OCI-LY3 (cell line): Measurements from ENCODE around the gene RPP40.

Source experiments
- H2AFZ ChIP-seq: fragments of 200-600, 300-600 bp; shearing (Covaris generic); 2 replicates; pipeline ENCODE4 v1.6.0; 2014; ENCODE audit warnings: antibody characterized with exemption, low read depth, low read length
- H3K27ac ChIP-seq: fragments of 200-600, 300-600 bp; sonication (generic); 2 replicates; pipeline ENCODE4 v1.5.1; 2014; ENCODE audit warnings: mild to moderate bottlenecking, low read length, moderate library complexity, mixed read lengths
- H3K27me3 ChIP-seq: fragments of 200-600, 300-600 bp; sonication (generic); 2 replicates; pipeline ENCODE4 v1.6.1; 2014; ENCODE audit warnings: low read depth, low read length, mixed read lengths
- H3K36me3 ChIP-seq: fragments of 200-600, 300-600 bp; sonication (generic); replicated peaks from 2 replicates; pipeline ENCODE3; 2014; ENCODE audit warnings: low read depth, low read length, mixed read lengths
- H3K4me1 ChIP-seq: fragments of 300-600, 200-600 bp; sonication (generic); 2 replicates; pipeline ENCODE4 v1.6.1; 2014; ENCODE audit warnings: low read length, mixed read lengths
- H3K4me2 ChIP-seq: fragments of 200-600, 300-600 bp; sonication (generic); 2 replicates; pipeline ENCODE4 v1.6.1; 2014; ENCODE audit warnings: low read length, mixed read lengths
- H3K4me3 ChIP-seq: fragments of 300-600, 200-600 bp; sonication (generic); 2 replicates; pipeline ENCODE4 v1.5.1; 2014; ENCODE audit warnings: antibody characterized with exemption, mild to moderate bottlenecking, low read length, moderate library complexity
- H3K79me2 ChIP-seq: fragments of 300-600, 200-600 bp; shearing (Covaris generic); 2 replicates; pipeline ENCODE4 v1.6.1; 2014; ENCODE audit warnings: mild to moderate bottlenecking, low read length, mixed read lengths
- H3K9ac ChIP-seq: fragments of 300-600, 200-600 bp; shearing (Covaris generic); 2 replicates; pipeline ENCODE4 v1.6.0; 2014; ENCODE audit warnings: mild to moderate bottlenecking, low read length, moderate library complexity
- H3K9me3 ChIP-seq: fragments of 200-600, 300-600 bp; shearing (Covaris generic); 2 replicates; pipeline ENCODE4 v1.6.1; 2014; ENCODE audit warnings: low read length, mixed read lengths; ENCODE audit not compliant: insufficient read depth
- H4K20me1 ChIP-seq: fragments of 200-600, 300-600 bp; sonication (generic); 2 replicates; pipeline ENCODE4 v1.6.1; 2016; ENCODE audit warnings: low read length, mixed read lengths; ENCODE audit not compliant: insufficient read depth
- EZH2phosphoT487 ChIP-seq: fragments of 200-600 bp; shearing (Covaris generic); IDR thresholded peaks from 2 replicates; pipeline ENCODE4 v1.6.1; 2018; ENCODE audit warnings: antibody characterized with exemption, mixed run types, low read depth
- TF ChIP-seq, protein P1 (sequence below): fragments of 200-600, 300-600 bp; sonication (generic); IDR thresholded peaks from 2 replicates; pipeline ENCODE4 v1.5.1; 2014; ENCODE audit warnings: antibody characterized with exemption, low read length, low read depth

Gene RPP40

DNA sequence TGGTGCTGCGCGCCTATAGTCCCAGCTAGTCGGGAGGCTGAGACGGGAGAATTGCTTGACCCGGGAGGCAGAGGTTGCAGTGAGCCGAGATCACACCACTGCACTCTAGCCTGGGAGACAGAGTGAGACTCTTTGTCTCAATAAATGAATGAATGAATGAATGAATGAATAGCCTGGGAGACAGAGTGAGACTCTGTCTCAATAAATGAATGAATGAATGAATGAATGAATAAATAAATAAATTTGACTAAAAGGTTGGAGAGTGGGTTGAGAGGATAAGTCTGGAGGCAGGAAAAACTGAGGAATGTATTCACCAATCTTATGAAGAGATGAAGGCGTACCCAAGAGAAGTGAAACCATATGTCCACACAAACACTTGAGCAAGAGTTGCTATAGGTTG is 24.5 kb upstream of the RPP40 start:
- Histone ChIP-seq H3K27me3 (no peaks in the 10 kb centered on the region), H3K79me2 (no peaks in the 10 kb centered on the region), H3K9ac (no peak overlapping the region), H3K4me1 (peaks cover 7% of the 10 kb centered on the region), H3K36me3 (no peaks in the 10 kb centered on the region), H3K4me3 (no peak overlapping the region), H2AFZ (no peak overlapping the region), H3K9me3 (no peaks in the 10 kb centered on the region), H4K20me1 (no peaks in the 10 kb centered on the region), H3K27ac (no peak overlapping the region), H3K4me2 (no peak overlapping the region)
- TF ChIP-seq, protein P1, sequence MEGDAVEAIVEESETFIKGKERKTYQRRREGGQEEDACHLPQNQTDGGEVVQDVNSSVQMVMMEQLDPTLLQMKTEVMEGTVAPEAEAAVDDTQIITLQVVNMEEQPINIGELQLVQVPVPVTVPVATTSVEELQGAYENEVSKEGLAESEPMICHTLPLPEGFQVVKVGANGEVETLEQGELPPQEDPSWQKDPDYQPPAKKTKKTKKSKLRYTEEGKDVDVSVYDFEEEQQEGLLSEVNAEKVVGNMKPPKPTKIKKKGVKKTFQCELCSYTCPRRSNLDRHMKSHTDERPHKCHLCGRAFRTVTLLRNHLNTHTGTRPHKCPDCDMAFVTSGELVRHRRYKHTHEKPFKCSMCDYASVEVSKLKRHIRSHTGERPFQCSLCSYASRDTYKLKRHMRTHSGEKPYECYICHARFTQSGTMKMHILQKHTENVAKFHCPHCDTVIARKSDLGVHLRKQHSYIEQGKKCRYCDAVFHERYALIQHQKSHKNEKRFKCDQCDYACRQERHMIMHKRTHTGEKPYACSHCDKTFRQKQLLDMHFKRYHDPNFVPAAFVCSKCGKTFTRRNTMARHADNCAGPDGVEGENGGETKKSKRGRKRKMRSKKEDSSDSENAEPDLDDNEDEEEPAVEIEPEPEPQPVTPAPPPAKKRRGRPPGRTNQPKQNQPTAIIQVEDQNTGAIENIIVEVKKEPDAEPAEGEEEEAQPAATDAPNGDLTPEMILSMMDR = no peak
- no peak for TF ChIP-seq EZH2phosphoT487

DNA sequence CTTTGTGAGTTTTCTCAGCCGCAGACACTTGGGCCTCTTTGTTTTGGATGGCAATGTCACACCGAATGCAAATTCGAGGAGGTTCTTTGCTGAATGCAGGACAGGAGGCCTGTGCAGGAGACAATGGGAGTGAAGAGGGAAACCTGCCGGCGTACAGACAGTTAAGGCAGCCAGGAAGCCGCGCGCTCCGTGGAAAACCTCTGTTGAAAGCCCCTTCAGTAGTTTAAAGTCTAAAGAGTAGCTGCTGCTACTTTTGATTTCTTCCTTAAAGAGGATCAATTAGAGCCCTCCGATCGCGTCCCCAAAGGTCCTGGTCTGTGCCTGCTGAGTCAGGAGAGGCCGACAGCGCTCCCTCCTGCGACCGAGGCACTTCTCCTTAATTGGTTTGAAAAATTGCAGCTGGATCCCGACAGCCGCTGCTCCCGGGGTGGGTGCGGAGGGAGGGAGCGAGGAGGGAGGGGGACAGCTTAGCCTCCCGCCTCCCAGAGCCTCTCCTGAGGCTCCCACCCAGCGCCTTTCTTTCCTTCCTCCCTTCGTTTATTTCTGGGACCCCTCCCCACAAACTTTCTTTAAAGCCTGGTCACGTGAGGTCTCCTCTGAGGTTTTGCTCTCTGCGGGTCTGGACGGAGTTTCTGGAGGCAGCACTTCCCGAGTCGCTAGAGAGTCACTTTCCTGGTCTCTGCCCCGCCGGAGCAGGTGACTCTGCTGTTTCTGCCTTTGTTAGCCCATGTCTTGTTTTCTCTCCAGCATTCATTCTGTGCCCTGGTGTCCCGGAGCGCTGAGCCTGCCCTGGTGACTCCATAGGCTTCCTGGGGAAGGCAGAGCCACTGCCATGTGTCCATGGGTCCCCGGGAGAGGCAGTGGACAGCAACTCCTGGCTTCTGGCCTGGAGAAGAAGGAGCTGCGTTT is 22.3 kb upstream of the RPP40 start:
- TF ChIP-seq EZH2phosphoT487 = no peak
- TF ChIP-seq, protein P1 = no peak
- Histone ChIP-seq H3K79me2 (no peaks in the 10 kb centered on the region), H3K4me3 (no peak overlapping the region), H4K20me1 (no peaks in the 10 kb centered on the region), H3K4me1 (peaks cover 7% of the 10 kb centered on the region), H3K9me3 (no peaks in the 10 kb centered on the region), H3K27ac (no peak overlapping the region), H3K27me3 (no peaks in the 10 kb centered on the region), H2AFZ (no peak overlapping the region), H3K4me2 (no peak overlapping the region), H3K9ac (no peak overlapping the region), H3K36me3 (no peaks in the 10 kb centered on the region)

DNA sequence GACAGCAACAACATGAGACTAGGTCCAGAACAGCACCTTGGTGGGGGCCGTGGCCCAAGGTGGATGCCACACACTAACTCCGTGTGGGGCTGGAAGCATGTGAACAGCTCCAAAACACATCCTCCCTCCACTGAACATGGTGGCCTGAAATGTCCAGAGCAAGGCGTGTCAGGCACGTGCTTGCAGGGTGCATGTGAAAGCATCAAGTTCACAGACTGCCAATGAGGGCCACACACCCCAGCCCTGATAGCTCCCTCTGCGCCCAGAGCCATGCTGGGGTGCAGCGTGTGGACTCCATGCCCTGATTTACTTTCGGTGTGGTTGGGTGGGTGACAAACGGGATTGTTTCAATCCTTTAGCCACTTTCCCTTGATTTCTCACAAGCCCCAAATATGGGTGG is 20.1 kb upstream of the RPP40 start:
- H3K27me3 ChIP-seq = no peaks in the 10 kb centered on the region
- no peaks in the 10 kb centered on the region for H4K20me1 ChIP-seq
- no peak overlapping the region for H3K27ac ChIP-seq
- no peaks in the 10 kb centered on the region for H3K79me2 ChIP-seq
- no peak overlapping the region for H3K4me3 ChIP-seq
- no peak for TF ChIP-seq EZH2phosphoT487
- TF ChIP-seq, protein P1 = no peak
- no peaks in the 10 kb centered on the region for H3K4me1 ChIP-seq
- H3K36me3 ChIP-seq = no peaks in the 10 kb centered on the region
- H2AFZ ChIP-seq = no peak overlapping the region
- no peak overlapping the region for H3K4me2 ChIP-seq
- H3K9me3 ChIP-seq = no peaks in the 10 kb centered on the region
- no peak overlapping the region for H3K9ac ChIP-seq

DNA sequence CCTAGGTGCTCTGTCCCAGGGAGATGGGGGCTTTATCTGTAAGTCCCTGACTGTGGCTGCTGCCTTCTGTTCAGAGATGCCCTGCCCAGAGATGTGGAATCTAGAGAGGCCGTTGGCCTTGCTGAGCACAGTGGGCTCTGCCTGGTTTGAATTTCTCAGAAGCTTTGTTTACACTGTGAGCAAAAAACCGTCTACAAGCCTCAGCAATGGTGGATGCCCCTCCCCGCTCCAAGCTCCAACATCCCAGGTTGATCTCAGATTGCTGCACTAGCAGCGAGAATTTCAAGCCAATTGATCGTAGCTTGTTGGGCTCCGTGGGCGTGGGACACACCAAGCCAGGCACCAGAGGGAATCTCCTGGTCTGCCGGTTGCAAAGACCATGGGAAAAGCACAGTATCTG is 16.3 kb upstream of the RPP40 start:
- no peak for TF ChIP-seq EZH2phosphoT487
- TF ChIP-seq, protein P1 = no peak
- Histone ChIP-seq H3K4me2 (no peak overlapping the region), H3K79me2 (no peaks in the 10 kb centered on the region), H3K36me3 (no peaks in the 10 kb centered on the region), H4K20me1 (no peaks in the 10 kb centered on the region), H3K27me3 (no peaks in the 10 kb centered on the region), H3K4me1 (no peaks in the 10 kb centered on the region), H3K27ac (no peak overlapping the region), H3K9me3 (no peaks in the 10 kb centered on the region), H2AFZ (no peak overlapping the region), H3K9ac (no peak overlapping the region), H3K4me3 (no peak overlapping the region)
